ENCODE data around the gene COL17A1.

DNA sequence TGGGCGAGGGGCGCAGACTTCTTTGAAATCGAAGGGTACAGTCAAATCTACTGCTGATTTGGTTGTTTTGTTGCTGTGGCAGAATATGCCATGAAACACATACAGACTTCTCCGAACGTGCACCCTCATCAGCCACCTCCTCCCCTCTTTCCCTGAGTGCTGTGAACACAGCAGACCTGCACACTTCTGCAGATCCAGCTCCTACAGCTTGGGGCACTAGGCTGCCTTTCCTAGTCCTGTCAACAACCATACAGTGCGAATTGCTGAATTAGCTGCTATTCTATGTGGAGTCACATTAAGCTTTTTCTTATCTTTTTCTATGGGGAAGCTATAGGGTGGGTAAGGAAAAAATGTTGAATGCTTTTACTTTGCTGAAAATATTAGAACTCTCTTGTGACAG, 57.5 kb downstream of the COL17A1 start:
- peak in 1 of 4 experiments; percentile 21 for TF ChIP-seq CTCF (IDR thresholded peaks at IDR 0.05)
- TF ChIP-seq POLR2A (IDR thresholded peaks at IDR 0.05) = no peak
